Amniotic stem cell (primary cell): ENCODE results near the gene ARRB2.

Source experiments
- DNase-seq: peaks from one replicate; lab custom pipeline; 2025; lab: John Stamatoyannopoulos, UW

Gene ARRB2

GRCh38 chr17:4728124-4728523, 17.7 kb downstream of the ARRB2 start:
- DNase-seq, result no peak

GRCh38 chr17:4733073-4733531, 22.7 kb downstream of the ARRB2 start:
- no peak for DNase-seq

GRCh38 chr17:4734857-4735475, 24.5 kb downstream of the ARRB2 start:
- DNase-seq, result no peak

- DNase-seq, result no peak
Measured at GRCh38 chr17:4735876-4736651, 25.6 kb downstream of the ARRB2 start.

GRCh38 chr17:4738136-4739121, 28.0 kb downstream of the ARRB2 start:
- no peak for DNase-seq

GRCh38 chr17:4739122-4740024, 28.9 kb downstream of the ARRB2 start, which contains the start of the genes CXCL16 and ZMYND15:
Gene CXCL16 (minus strand): TSS chr17:4739928. CDS start chr17:4739339, 589 bp downstream.
Gene ZMYND15 (plus strand): TSS chr17:4739833. CDS start chr17:4740549, 716 bp downstream.
- DNase-seq, result no peak

- no peak for DNase-seq
Measured at GRCh38 chr17:4740025-4740351, 29.6 kb downstream of the ARRB2 start.

- DNase-seq, result no peak
Measured at GRCh38 chr17:4740584-4740983, 30.2 kb downstream of the ARRB2 start.

GRCh38 chr17:4741544-4741943, 31.1 kb downstream of the ARRB2 start:
- DNase-seq, result no peak

- DNase-seq, result no peak
Measured at GRCh38 chr17:4742133-4742532, 31.7 kb downstream of the ARRB2 start.

GRCh38 chr17:4742629-4743028, 32.2 kb downstream of the ARRB2 start:
- DNase-seq, result no peak

- DNase-seq, result no peak
Measured at GRCh38 chr17:4743216-4743615, 32.8 kb downstream of the ARRB2 start.

GRCh38 chr17:4743898-4744297, 33.5 kb downstream of the ARRB2 start:
- DNase-seq, result no peak

- DNase-seq, result no peak
Measured at GRCh38 chr17:4744999-4745969, 34.9 kb downstream of the ARRB2 start.

GRCh38 chr17:4747847-4748246, 37.4 kb downstream of the ARRB2 start:
- no peak for DNase-seq

- DNase-seq, result no peak
Measured at GRCh38 chr17:4748686-4749085, 38.3 kb downstream of the ARRB2 start.

GRCh38 chr17:4750606-4751005, 40.2 kb downstream of the ARRB2 start:
- no peak for DNase-seq

GRCh38 chr17:4751932-4752331, 41.5 kb downstream of the ARRB2 start:
- DNase-seq, result no peak

GRCh38 chr17:4753392-4753791, 43.0 kb downstream of the ARRB2 start:
- DNase-seq, result no peak

- DNase-seq, result no peak
Measured at GRCh38 chr17:4759776-4760236, 49.4 kb downstream of the ARRB2 start.
